Esophagus muscularis mucosa (tissue), 4 donors: ENCODE results near the gene TEDDM1. TPM values are rescaled to one million over a fixed set of nuclear protein-coding genes. Genes with fewer than 3 reads are reported as not detected.

Experiments
- DNase-seq: peaks from one replicate; pipeline ENCODE4 v3.0.0-alpha.2; 2017; ENCODE audit errors: extremely low spot score
- H3K27ac ChIP-seq, 4 donors: fragments of 200-600 bp; sonication (generic); replicated peaks in 1 of 4; 1 replicate in 3 of 4; 2 replicates in 1 of 4; pipeline ENCODE4 v1.5.1; 2016 to 2019; ENCODE audit warnings: mild to moderate bottlenecking in 1 of 4
- H3K27me3 ChIP-seq, 4 donors: fragments of 200-600 bp; sonication (generic); one replicate each; pipeline versions ENCODE4 v1.5.1 to v1.6.0; 2016 to 2019
- H3K36me3 ChIP-seq, 4 donors: fragments of 200-600 bp; sonication (generic); one replicate each; pipeline ENCODE4 v1.5.1; 2016 to 2019
- H3K4me1 ChIP-seq, 4 donors: fragments of 200-600 bp; sonication (generic); one replicate each; pipeline ENCODE4 v1.5.1; 2016 to 2019
- H3K4me3 ChIP-seq, 4 donors: fragments of 200-600 bp; sonication (generic); 1 replicate in 2 of 4; 2 replicates in 2 of 4; pipeline ENCODE4 v1.5.1; 2016 to 2019; ENCODE audit warnings: mild to moderate bottlenecking in 4 of 4, moderate library complexity in 1 of 4
- H3K9me3 ChIP-seq, 4 donors: fragments of 200-600 bp; sonication (generic); 1 replicate in 3 of 4; 2 replicates in 1 of 4; pipeline ENCODE4 v1.5.1; 2016 to 2019
- EP300 ChIP-seq: sonication (generic); formaldehyde crosslinking; IDR thresholded peaks from one replicate; pipeline ENCODE4 v1.6.1; 2017; ENCODE audit warnings: antibody characterized with exemption
- POLR2A ChIP-seq: fragments of 450-650 bp; IDR thresholded peaks from one replicate; pipeline ENCODE4 v1.6.1; 2017; ENCODE audit warnings: antibody characterized with exemption, moderate library complexity, mild to moderate bottlenecking, low read depth
- POLR2AphosphoS5 ChIP-seq, 2 donors: sonication (generic); formaldehyde crosslinking; IDR thresholded peaks; one replicate each; pipeline ENCODE4 v1.6.1; 2017; ENCODE audit warnings: antibody characterized with exemption in 2 of 2
- WGBS: methylation state at CpG from one replicate; pipeline ENCODE4 v1.1.5; 2018; 5-methylcytosine and 5-hydroxymethylcytosine counted together
- intact Hi-C: fragments of 100-400 bp; cut with DNase I; formaldehyde crosslinking; loops from one replicate; pipeline ENCODE4 v1.15.1; 2023
- total RNA-seq, 4 donors: library from RNA; depleted of rRNA; stranded (reverse); fragments of >200 nt; gene quantifications; one replicate each; pipeline versions ENCODE4 v1.1.0 to v1.2.1, GENCODE V29; 2016
- TF ChIP-seq, protein P1 (sequence below), 3 experiments: fragments of 200-600 bp in 2 of 3; fragments of 450-650 bp in 1 of 3; sonication (generic) in 2 of 3; IDR thresholded peaks; one replicate each; pipeline ENCODE4 v1.5.1; 2017 to 2019; ENCODE audit warnings: antibody characterized with exemption in 3 of 3, mild to moderate bottlenecking in 2 of 3, moderate library complexity in 1 of 3

Gene TEDDM1
- total RNA-seq, 4 donors from 2014 or later: not detected

DNA sequence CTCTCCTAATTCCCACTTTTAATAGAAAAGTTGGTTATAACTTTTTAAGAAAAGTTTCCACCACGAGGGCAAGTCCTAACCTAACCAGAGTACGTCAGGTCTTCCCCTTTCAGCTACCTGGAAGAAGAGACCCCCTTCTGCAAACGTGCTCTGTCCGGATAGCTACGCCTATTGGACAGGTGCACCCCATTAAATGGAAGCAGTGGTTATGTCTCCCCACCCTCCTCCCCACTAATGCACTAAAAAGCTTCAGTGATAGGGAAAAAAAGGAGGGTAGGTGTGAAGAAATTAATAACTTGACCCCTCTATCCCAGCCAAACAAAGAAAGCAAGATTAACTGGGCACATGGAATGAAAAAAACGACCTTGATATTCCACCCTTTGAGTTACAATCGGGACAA, 16.5 kb downstream of the TEDDM1 start:
- Histone ChIP-seq H3K36me3 (peaks cover 60 to 79% (median 71%) of the 10 kb centered on the region in 4 donors), H3K4me1 (peaks cover 44 to 60% (median 55%) of the 10 kb centered on the region in 4 donors), H3K9me3 (no peaks in the 10 kb centered on the region), H3K27ac (peak overlapping the region; percentile 11 to 97 (median 32)), H3K4me3 (peak overlapping the region in 1 of 4 donors; percentile 15), H3K27me3 (no peaks in the 10 kb centered on the region)
- intact Hi-C loops: loop anchor here (5.0 kb wide), 1 partner anchor 37 kb away; no protein-coding TSS in a partner anchor
- WGBS: 89% methylated on average over 7 of the region's 7 CpGs
- TF ChIP-seq POLR2AphosphoS5 (IDR thresholded peaks at IDR 0.05): no peak
- DNase-seq: no peak

DNA sequence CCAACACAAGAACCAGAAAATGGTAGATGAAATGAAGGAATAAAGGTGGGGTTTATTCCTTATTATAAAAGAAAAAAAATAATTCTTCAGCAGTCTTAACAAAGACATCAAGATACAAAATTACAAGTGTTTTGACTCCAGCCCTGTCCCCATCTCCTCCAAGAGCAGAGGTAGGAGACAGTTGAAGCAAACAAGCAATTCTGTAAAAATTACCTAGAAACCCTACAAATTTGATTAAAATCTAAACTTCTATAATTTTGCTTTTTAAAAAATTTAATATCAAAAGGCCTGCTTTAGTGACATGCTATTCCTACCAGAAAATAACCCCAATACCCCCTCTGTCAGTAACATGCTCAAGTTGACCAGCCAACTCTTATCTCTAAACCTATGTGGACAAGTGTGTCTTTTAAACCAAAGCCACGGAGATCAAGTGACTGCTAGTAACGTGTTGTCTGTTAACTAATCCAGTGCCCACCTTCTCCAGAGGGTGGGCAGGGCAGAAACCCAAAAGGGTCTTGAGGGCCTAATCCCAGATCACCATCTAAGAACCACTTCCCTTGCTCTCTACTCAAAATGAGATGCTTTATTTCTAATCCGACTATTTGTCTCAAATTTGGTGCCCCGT, 17.3 kb downstream of the TEDDM1 start:
- intact Hi-C loops: loop anchor here (5.0 kb wide), 1 partner anchor 36 kb away; no protein-coding TSS in a partner anchor
- Histone ChIP-seq H3K4me1 (peaks cover 38 to 52% (median 47%) of the 10 kb centered on the region in 4 donors), H3K27ac (peak overlapping the region; percentile 26 to 97 (median 45)), H3K36me3 (peaks cover 56 to 71% (median 64%) of the 10 kb centered on the region in 4 donors), H3K27me3 (no peaks in the 10 kb centered on the region), H3K4me3 (no peak overlapping the region), H3K9me3 (no peaks in the 10 kb centered on the region)
- WGBS: 89% methylated on average over 4 of the region's 4 CpGs
- no peak for DNase-seq
- TF ChIP-seq POLR2AphosphoS5 (IDR thresholded peaks at IDR 0.05) (peak; percentile 7 to 73), POLR2A (peak; percentile 24), EP300 (no peak)
- TF ChIP-seq, protein P1, sequence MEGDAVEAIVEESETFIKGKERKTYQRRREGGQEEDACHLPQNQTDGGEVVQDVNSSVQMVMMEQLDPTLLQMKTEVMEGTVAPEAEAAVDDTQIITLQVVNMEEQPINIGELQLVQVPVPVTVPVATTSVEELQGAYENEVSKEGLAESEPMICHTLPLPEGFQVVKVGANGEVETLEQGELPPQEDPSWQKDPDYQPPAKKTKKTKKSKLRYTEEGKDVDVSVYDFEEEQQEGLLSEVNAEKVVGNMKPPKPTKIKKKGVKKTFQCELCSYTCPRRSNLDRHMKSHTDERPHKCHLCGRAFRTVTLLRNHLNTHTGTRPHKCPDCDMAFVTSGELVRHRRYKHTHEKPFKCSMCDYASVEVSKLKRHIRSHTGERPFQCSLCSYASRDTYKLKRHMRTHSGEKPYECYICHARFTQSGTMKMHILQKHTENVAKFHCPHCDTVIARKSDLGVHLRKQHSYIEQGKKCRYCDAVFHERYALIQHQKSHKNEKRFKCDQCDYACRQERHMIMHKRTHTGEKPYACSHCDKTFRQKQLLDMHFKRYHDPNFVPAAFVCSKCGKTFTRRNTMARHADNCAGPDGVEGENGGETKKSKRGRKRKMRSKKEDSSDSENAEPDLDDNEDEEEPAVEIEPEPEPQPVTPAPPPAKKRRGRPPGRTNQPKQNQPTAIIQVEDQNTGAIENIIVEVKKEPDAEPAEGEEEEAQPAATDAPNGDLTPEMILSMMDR (IDR thresholded peaks at IDR 0.05): no peak

DNA sequence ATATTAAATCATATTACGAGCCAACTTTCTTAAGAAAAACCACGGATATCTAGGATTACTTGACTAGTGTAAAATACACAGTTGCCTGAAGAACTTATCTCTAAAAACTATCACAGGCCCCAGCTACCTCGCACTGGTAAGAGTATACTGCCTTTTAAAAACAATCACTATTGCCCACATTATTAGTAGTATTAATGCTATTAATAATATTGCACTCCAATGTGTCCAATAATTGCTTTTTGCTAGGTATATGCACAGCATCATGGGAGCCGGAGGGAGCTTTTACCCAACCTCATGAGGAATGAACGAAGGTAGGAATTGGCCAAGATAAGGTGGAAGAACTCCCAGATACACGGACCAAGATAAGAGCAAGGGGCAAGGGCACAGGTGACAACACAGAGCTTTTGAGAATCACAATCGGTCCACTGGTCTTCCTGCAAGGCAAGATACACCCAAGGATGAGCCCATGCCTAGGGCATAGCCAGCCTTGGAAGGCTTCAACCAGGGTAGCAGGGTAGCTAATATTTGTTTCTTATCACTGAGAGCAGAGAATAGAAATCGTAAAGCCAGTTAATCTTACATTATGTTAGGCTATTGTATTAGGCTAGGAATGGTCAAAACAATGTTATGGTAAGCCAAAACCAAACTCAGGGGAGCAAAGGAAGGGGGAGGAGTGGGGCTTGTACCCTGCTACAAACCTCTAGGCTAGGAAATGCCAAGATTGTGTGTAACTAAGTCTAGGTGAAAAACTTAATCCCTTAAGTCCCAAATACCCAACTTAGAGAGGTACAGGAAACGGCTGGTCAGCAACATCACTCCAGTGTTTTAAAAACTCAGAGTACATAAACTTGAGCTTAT, 18.3 kb downstream of the TEDDM1 start:
- DNase-seq: no peak

DNA sequence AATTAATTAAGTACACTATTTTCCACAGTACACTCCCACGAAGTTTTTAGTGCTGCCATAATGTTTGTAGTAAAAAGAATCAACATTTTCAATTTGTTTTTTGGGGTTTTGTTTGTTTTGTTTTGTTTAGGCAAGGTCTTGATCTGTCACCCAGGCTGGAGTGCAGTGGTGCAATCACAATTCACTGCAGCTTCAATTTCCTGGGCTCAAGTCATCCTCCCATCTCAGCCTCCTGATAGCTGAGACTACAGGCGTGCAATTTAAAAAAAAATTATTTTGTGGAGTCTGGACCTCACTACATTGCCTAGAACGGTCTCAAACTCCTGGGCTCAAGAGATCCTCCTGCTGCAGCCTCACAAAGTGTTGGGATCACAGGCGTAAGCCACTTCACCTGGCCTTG, 20.3 kb downstream of the TEDDM1 start:
- no peaks in the 10 kb centered on the region for H3K9me3 ChIP-seq

More for the DNA sequence above, 18.3 kb downstream of the TEDDM1 start:
- WGBS: 89% methylated on average over 9 of the region's 9 CpGs
- peaks cover 36 to 49% (median 43%) of the 10 kb centered on the region in 4 donors for H3K4me1 ChIP-seq
- no peak overlapping the region for H3K4me3 ChIP-seq
- peaks cover 46 to 62% (median 54%) of the 10 kb centered on the region in 4 donors for H3K36me3 ChIP-seq
- peak overlapping the region; percentile 21 to 97 (median 37) for H3K27ac ChIP-seq
- intact Hi-C loops: loop anchor here (5.0 kb wide), 1 partner anchor 35 kb away; no protein-coding TSS in a partner anchor
- H3K27me3 ChIP-seq: no peaks in the 10 kb centered on the region
- TF ChIP-seq, protein P1 (IDR thresholded peaks at IDR 0.05): no peak
- peak in 1 of 2 donors; percentile 81 for TF ChIP-seq POLR2AphosphoS5 (IDR thresholded peaks at IDR 0.05)
- H3K9me3 ChIP-seq: no peaks in the 10 kb centered on the region

More for the DNA sequence above, 20.3 kb downstream of the TEDDM1 start:
- H3K27me3 ChIP-seq: no peaks in the 10 kb centered on the region
- peaks cover 18 to 31% (median 25%) of the 10 kb centered on the region in 4 donors for H3K4me1 ChIP-seq
- intact Hi-C loops: loop anchor here (5.0 kb wide), 1 partner anchor 33 kb away; no protein-coding TSS in a partner anchor
- WGBS: 90% methylated on average over 3 of the region's 4 CpGs
- TF ChIP-seq, protein P1 (IDR thresholded peaks at IDR 0.05): no peak
- TF ChIP-seq EP300: no peak
- TF ChIP-seq POLR2A: no peak
- no peak for TF ChIP-seq POLR2AphosphoS5 (IDR thresholded peaks at IDR 0.05)
- DNase-seq: no peak
- H3K36me3 ChIP-seq: peaks cover 26 to 42% (median 35%) of the 10 kb centered on the region in 4 donors
- H3K27ac ChIP-seq: peak overlapping the region; percentile 48 to 97 (median 57)
- no peak overlapping the region for H3K4me3 ChIP-seq
